Loucy (cell line): ENCODE measurements around the gene KRT77.

Experiments used
- EZH2phosphoT487 ChIP-seq: fragments of 200-600 bp; IDR thresholded peaks from 2 replicates; pipeline ENCODE4 v1.6.1; 2018; ENCODE audit warnings: antibody characterized with exemption, mild to moderate bottlenecking, moderate library complexity, borderline replicate concordance
- TF ChIP-seq, protein P1 (sequence below): fragments of 200-600 bp; sonication (generic); conservative IDR thresholded peaks from 2 replicates; pipeline ENCODE4 v1.5.1; 2014; ENCODE audit warnings: mild to moderate bottlenecking, antibody characterized with exemption, low read length

DNA sequence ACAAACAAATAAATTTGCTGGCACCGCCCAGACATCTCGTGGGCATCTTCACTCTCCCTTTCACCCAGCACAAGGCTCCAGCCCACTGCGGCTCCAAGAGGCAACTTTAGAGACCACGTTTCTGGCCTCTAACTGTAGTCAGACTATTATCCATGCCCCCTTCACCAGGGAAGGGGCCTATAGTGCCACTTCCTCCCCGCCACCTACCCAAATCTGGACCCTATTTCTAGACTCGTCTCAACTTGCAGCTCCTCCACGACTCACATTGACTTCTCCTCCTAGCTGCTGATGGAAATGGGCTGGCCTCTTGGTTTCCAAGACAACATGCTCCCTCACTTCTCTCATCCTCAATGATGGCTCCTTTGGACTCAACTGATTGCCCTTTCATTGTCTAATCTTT is 35.4 kb downstream of the KRT77 start:
- TF ChIP-seq, protein P1, sequence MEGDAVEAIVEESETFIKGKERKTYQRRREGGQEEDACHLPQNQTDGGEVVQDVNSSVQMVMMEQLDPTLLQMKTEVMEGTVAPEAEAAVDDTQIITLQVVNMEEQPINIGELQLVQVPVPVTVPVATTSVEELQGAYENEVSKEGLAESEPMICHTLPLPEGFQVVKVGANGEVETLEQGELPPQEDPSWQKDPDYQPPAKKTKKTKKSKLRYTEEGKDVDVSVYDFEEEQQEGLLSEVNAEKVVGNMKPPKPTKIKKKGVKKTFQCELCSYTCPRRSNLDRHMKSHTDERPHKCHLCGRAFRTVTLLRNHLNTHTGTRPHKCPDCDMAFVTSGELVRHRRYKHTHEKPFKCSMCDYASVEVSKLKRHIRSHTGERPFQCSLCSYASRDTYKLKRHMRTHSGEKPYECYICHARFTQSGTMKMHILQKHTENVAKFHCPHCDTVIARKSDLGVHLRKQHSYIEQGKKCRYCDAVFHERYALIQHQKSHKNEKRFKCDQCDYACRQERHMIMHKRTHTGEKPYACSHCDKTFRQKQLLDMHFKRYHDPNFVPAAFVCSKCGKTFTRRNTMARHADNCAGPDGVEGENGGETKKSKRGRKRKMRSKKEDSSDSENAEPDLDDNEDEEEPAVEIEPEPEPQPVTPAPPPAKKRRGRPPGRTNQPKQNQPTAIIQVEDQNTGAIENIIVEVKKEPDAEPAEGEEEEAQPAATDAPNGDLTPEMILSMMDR: no peak
- no peak for TF ChIP-seq EZH2phosphoT487
